HFF-Myc (cell line): ENCODE measurements around the gene PHLPP1.

Source experiments
- DNase-seq: peaks from one replicate; pipeline ENCODE4 v3.0.0-alpha.2; 2011; ENCODE audit warnings: low read depth; ENCODE audit errors: extremely low read depth
- H3K4me3 ChIP-seq: replicated peaks from 2 replicates; pipeline ENCODE4 v1.5.1; 2011; ENCODE audit warnings: low read depth, mild to moderate bottlenecking, control low read depth, low read length
- TF ChIP-seq, protein P1 (sequence below): IDR thresholded peaks from 2 replicates; pipeline ENCODE4 v1.5.1; 2012; ENCODE audit warnings: mild to moderate bottlenecking, low read depth, low read length, control low read depth; ENCODE audit errors: missing control alignments

Gene PHLPP1

DNA sequence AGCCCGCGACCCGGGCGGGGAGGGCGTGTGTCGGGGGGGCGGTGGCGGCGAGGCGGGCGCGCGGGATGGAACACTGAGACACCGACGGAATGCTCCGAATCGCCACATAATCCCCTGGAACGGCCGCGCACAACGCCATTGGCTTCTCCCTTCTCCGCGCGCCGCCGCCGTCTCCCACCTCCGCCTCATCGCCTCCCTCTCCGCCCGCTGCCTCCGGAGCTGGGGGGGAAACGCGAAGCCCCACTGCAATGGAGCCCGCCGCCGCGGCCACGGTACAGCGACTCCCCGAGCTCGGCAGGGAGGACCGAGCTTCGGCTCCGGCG, at the start of gene PHLPP1:
Gene PHLPP1 (plus strand): TSS at position 106 of the 323 bp plus-strand sequence. CDS start 143 bp downstream, at position 249.
- TF ChIP-seq, protein P1, sequence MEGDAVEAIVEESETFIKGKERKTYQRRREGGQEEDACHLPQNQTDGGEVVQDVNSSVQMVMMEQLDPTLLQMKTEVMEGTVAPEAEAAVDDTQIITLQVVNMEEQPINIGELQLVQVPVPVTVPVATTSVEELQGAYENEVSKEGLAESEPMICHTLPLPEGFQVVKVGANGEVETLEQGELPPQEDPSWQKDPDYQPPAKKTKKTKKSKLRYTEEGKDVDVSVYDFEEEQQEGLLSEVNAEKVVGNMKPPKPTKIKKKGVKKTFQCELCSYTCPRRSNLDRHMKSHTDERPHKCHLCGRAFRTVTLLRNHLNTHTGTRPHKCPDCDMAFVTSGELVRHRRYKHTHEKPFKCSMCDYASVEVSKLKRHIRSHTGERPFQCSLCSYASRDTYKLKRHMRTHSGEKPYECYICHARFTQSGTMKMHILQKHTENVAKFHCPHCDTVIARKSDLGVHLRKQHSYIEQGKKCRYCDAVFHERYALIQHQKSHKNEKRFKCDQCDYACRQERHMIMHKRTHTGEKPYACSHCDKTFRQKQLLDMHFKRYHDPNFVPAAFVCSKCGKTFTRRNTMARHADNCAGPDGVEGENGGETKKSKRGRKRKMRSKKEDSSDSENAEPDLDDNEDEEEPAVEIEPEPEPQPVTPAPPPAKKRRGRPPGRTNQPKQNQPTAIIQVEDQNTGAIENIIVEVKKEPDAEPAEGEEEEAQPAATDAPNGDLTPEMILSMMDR, result no peak
- DNase-seq, result no peak
- peak within 1 kb of the TSS; percentile 51 for H3K4me3 ChIP-seq

DNA sequence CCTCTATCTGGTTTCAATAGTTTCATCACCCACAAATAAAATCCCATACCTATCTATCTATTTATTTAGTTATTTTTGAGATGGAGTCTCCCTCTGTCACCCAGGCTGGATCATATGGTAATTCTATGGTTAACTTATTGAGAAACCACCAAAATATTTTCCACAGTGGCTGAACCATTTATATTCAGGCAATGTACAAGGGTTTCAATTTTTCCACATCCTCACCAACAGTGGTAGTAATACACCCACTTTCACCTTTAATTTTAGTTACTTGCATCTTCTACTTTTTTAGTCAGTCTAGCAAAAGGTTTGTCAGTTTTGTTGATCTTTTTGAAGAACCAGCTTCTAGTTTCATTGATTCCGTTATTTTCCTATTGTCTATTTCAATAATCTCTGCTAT, 46.1 kb upstream of the PHLPP1 start:
- no peak for DNase-seq
- no peak overlapping the region for H3K4me3 ChIP-seq
- TF ChIP-seq, protein P1, result no peak

DNA sequence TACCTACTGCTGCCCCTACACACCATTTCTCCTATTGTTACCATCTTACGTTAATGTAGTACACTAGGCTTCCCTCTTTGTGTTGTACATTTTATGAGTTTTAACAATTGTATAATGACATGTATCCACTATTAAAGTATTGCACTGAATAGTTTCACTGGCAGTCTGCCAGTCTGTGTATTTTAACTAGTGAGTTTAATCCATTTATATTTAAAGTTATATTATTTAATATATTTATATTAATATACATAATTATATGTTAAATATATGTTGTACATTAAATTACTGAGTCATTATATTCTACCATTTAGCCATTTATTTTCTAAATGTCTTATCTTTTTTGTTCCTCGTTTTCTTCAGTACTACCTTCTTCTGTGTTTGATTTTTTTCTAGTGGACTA, 44.8 kb upstream of the PHLPP1 start:
- DNase-seq, result no peak
- no peak overlapping the region for H3K4me3 ChIP-seq
- TF ChIP-seq, protein P1, result no peak

DNA sequence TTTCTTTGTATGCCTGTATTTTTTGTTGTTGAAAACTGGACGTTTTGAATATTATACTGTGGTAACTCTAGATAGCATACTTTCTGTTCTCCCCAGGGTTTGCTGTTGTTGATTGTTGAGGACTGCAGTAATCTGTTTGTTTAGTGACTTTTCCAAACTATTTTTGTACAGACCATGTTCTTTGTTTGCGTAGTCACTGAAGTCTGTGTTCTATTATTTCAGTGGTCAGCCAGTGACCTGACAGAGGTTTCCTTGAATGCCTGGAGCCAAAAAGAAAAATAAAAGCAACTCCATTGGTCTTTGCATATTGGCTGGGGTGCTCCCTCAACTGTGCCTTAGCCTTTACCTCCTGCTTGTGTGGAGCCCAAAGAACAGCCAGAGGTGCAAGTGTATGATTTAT, 42.7 kb upstream of the PHLPP1 start:
- TF ChIP-seq, protein P1, result no peak
- no peak for DNase-seq
- no peak overlapping the region for H3K4me3 ChIP-seq

DNA sequence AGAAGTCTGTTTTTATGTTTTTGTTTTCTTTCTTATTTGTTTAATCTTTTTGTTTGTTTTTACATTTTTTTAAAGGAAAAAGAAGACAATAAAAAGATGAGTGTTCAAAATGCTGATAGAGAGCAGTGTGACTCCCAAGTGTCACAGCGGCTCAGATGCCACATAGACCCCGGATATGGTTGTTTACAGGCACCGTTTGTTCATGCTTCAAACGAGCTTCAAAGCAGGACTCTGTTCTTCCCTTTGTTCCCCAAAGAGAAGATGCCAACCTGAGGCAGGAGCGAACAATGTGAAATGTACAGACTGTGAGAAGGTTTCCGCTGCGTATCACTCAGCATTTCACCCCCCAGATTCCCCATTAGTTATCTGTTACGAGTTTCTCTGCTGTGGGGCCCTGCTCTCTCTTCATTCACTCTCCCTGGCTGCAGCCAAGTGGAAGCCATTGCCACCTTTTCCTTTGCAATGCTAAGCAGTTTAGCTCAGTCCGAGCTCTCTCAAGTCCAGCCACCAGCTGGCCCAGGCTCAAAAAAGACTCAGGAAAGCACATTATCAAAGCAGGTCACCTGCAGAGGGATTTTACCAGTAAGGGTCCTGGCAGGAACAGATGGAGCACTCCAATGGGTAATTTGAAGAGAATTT, 36.4 kb upstream of the PHLPP1 start:
- TF ChIP-seq, protein P1, result no peak
- DNase-seq, result no peak
- no peak overlapping the region for H3K4me3 ChIP-seq

DNA sequence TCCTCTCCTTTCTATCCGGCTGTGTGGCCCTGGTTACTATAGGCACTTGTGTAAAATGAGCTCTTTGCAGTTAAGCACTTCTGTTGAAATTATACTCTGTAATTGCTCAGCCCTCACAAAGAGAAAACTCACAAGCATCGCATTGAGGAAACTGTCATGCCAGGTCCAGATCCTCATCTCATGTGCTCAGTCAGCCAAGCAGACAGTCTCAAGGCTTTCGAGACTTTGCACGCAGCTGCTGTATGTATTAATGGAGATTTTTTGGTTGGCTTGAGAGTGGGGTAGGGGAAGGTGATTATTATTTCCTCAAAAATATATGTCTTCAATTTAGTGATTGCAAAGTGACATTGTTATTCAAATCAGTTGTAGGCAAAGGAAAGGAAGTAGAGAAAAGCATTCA, 33.0 kb upstream of the PHLPP1 start:
- no peak for DNase-seq
- TF ChIP-seq, protein P1, result no peak
- H3K4me3 ChIP-seq, result no peak overlapping the region

DNA sequence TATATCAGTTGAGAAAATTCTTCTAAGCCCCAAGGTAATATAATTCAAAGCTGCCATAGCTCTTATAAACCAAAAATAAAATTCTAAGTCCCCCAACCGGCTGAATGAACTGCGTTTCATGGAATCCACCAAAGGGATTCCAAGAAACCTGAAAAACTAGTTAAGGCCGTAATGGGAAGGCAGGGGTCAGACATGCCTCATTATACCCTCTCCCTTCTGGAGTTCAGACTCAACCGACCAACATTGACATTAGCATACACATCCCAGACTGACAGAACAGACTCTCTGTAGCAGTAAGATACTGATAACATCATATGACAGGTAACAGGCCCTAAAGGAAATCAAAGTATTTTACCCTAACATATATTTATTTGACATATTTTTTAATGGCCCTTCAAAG, 31.4 kb upstream of the PHLPP1 start:
- no peak for DNase-seq
- TF ChIP-seq, protein P1, result no peak
- H3K4me3 ChIP-seq, result no peak overlapping the region
